ENCODE measurements around the gene DNAJC18. TPM values are rescaled to one million over a fixed set of nuclear protein-coding genes. Genes with fewer than 3 reads are reported as not detected.

DNAJC18 gene
- total and polyA plus RNA-seq, 2 of the 8 experiments (the other 6 are each of a cell fraction or from before 2014, with no cell fraction given): 7.8 to 29.2 TPM

GRCh38 chr5:139360384-139360783 lies 78.9 kb downstream of the DNAJC18 start:
- Histone ChIP-seq H4K5ac (ENCODE audit: insufficient read length, low read depth, low read length) (no peak overlapping the region), H3K14ac (ENCODE audit: insufficient read length) (no peak overlapping the region), H3K27ac (ENCODE audit: low read depth, low read length) (no peak overlapping the region), H4K20me1 (replicated peaks in 1 of 2; ENCODE audit: control insufficient read depth in 1 of 2, insufficient read depth in 2 of 2, low read length in 2 of 2) (peaks cover 8 to 10% of the 10 kb centered on the region in 2 experiments), H2BK12ac (ENCODE audit: low read depth, low read length) (no peak overlapping the region), H2BK120ac (replicated peaks; ENCODE audit: low read depth, low read length) (no peak overlapping the region), H3K23me2 (ENCODE audit: low read depth, low read length) (no peaks in the 10 kb centered on the region), H2AK5ac (ENCODE audit: low read depth, low read length) (no peak overlapping the region), H3K79me2 (ENCODE audit: control insufficient read depth in 1 of 2, insufficient read depth in 2 of 2, low read length in 2 of 2) (peaks cover 12 to 67% of the 10 kb centered on the region in 2 experiments), H3K36me3 (ENCODE audit: control insufficient read depth in 2 of 4, insufficient read depth in 4 of 4, low read length in 3 of 4) (peaks cover 13 to 20% (median 18%) of the 10 kb centered on the region in 4 experiments), H3K4me2 (ENCODE audit: insufficient read depth in 1 of 2, low read depth in 2 of 2, low read length in 2 of 2) (no peak overlapping the region), H3K27me3 (replicated peaks in 1 of 4; ENCODE audit: control insufficient read depth in 3 of 4, extremely low read depth in 1 of 4, insufficient read depth in 3 of 4, low read length in 3 of 4) (no peaks in the 10 kb centered on the region), H3K9ac (replicated peaks in 1 of 4; ENCODE audit: extremely low read depth in 1 of 4, low read depth in 3 of 4, low read length in 3 of 4) (no peak overlapping the region), H4K8ac (ENCODE audit: extremely low read depth, insufficient read depth, low read length) (no peak overlapping the region), H3K56ac (replicated peaks; ENCODE audit: insufficient read length, low read depth, low read length) (no peak overlapping the region), H3K4me3 (ENCODE audit: extremely low read depth in 1 of 4, insufficient read depth in 2 of 4, low read depth in 3 of 4, low read length in 4 of 4) (no peak overlapping the region), H2BK5ac (ENCODE audit: low read depth, low read length) (no peak overlapping the region), H3K4me1 (replicated peaks in 1 of 4; ENCODE audit: control insufficient read depth in 3 of 4, insufficient read depth in 4 of 4, low read length in 3 of 4) (no peaks in the 10 kb centered on the region), H4K91ac (replicated peaks; ENCODE audit: insufficient read length, low read length) (no peak overlapping the region), H3K4ac (replicated peaks; ENCODE audit: insufficient read length, low read depth, low read length) (no peak overlapping the region), H3K9me3 (ENCODE audit: insufficient read depth in 2 of 2, low read depth in 1 of 2, low read length in 1 of 2) (no peaks in the 10 kb centered on the region), H2BK20ac (ENCODE audit: low read length) (no peak overlapping the region), H3K79me1 (ENCODE audit: low read depth, low read length) (peaks cover 8% of the 10 kb centered on the region; the same call in 1 of the 2 replicates), H2BK15ac (ENCODE audit: low read length) (no peak overlapping the region), H2AFZ (ENCODE audit: low read length) (no peak overlapping the region), H3K18ac (ENCODE audit: extremely low read depth, low read length) (no peak overlapping the region), H3K23ac (ENCODE audit: insufficient read length) (no peak overlapping the region)
- 97% methylated on average over 3 of the region's 4 CpGs; no CpG with 5 or more reads in 1 of the 2 experiments for WGBS, 2 experiments (ENCODE audit: extremely low coverage in 1 of 2, insufficient coverage in 1 of 2, insufficient read length in 1 of 2, insufficient replicate concordance in 2 of 2, low coverage in 1 of 2, low lambda C conversion rate in 2 of 2, missing lambda C conversion rate in 1 of 2)
- TF ChIP-seq GTF2F1 (IDR thresholded peaks at IDR 0.05; ENCODE audit: borderline replicate concordance, low read depth, low read length) (no peak), POLR2A (IDR thresholded peaks at IDR 0.05; ENCODE audit: control extremely low read depth in 1 of 2, low read depth in 2 of 2, low read length in 2 of 2) (no peak), EP300 (IDR thresholded peaks at IDR 0.05; ENCODE audit: borderline replicate concordance in 1 of 2, low read depth in 2 of 2, low read length in 2 of 2) (no peak), EGR1 (IDR thresholded peaks at IDR 0.05; ENCODE audit: borderline replicate concordance, low read depth, low read length) (no peak), SP4 (IDR thresholded peaks at IDR 0.05; ENCODE audit: low read length) (no peak), RFX5 (IDR thresholded peaks at IDR 0.05; ENCODE audit: borderline replicate concordance, low read depth, low read length) (no peak)
- ChIA-PET CTCF (ENCODE audit: partially characterized antibody) (interaction anchor here (1.1 kb wide), 2 partner anchors 31 to 87 kb away, joined by 3 to 4 read pairs; no protein-coding TSS in a partner anchor), POLR2A (ENCODE audit: partially characterized antibody) (interaction anchor here (1.8 to 2.6 kb wide), 2 partner anchors 13 to 67 kb away, joined by 3 to 9 read pairs; partner anchors contain the start of gene MATR3)
- DNase-seq (ENCODE audit: low read depth in 1 of 2, low spot score in 2 of 2) (no peak), FAIRE-seq (no peak)
